GM19193 (cell line): ENCODE measurements around the gene SNUPN.

Source experiments
- POLR2A ChIP-seq: IDR thresholded peaks from 4 replicates; pipeline ENCODE4 v1.6.1; 2011; ENCODE audit not compliant: insufficient read depth, insufficient read length; ENCODE audit errors: extremely low read depth

Gene SNUPN

DNA sequence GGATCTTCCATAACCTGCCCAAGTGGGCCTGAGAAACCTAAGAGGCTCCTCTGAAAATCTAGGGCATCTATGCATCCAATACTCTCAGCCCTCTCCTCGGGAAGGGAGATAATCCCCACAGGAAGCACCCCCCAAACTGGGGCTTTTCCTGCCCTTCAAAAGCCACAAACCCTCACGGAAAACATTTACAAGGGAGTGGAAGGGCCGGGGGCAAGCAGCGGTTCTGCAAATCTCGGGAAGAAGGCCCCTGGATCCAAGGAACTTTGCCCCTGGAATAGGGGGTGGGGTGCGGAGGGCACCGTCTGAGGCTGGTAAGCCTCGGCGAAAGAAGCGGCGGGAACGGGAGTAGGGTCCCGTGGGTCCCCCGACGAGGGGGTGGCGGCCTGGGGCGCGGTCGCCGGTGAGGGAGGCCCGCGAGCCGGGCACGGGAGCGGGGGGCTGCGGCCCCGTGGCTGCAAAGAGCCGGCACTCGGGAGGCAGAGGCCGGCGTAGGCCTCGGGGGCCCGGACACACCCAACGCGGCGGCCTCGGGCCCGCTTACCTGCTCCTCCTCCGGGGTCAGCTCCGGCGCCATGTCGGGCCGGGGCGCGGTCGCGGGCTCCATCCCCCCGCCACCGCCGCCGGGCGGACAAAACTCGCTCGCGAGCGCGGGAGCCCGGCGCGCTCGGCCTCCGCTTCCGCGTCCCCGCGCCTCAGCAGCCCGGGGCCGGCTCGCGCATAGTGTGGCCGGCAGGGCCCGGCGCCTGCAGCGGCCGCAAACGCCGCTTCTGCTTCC lies 47.2 kb downstream of the SNUPN start:
- peak; percentile 7 for TF ChIP-seq POLR2A

DNA sequence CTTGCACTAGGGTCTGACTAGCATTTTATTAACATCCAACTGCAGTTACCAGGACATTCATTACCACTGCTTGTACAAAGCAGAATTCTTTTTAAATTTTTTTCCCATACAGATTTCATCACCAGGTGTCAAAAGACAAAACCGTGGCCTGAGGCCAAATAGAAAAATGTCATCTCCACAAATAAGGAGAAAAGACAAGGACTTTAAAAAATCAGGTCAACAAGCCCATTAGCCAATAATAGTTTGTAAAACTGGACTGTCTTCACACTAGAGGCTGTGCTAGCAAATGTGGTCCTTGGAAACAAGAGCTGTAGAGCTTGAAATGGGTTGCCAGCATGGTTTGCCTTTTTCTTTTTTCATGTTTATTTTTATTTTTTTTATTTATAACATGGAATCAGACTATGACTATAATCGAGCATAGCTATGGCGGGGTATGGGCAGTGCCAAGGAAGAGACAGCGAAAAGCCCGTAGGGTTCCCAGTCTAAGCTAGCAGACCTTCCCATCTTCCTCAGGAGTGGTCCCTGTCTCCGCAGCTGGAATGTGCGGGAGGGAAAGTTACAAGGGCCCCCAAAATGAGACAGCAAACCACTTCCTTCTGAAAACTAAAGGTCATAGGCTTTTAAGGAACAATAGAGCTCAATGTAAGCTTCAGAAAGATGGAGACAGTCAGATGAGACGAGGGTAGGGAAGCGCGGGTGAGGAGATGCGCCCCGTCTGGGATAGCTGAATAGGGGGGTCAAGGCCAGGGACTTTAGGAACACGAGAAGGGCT lies 47.9 kb downstream of the SNUPN start:
- no peak for TF ChIP-seq POLR2A

DNA sequence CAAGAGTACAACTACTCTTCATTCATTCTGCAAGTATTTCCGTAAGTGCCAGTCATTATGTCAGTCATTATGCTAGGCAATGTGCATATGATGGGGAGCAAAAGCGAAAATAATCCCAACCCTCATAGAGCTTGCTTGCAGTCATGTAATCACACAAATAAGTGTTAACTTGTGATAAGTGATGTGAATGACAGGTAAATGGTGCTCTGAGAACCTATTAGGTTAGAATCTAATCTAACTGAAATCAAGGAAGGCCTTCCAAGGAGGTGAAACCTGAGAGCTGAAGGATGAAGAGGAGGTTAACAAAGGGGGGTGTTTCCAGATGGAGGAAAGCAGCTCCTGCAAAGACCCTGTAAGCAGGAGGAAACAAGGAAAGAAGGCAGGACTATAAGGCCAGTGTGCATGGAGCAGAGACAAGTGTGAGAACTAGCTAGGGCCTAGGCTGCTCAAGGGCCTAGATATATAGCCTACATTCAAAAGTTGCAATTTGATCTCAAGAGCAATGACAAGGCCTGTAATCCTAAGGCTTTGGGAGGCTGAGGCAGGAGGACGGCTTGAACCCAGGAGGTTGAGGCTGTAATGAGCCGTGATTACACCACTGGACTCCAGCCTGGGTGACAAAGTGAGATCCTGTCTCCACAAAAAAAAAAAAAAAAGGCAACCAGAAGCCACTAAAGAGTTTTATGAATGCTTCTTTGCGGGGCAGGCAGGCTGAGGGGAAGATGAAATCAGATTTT lies 51.7 kb downstream of the SNUPN start:
- TF ChIP-seq POLR2A, result no peak

DNA sequence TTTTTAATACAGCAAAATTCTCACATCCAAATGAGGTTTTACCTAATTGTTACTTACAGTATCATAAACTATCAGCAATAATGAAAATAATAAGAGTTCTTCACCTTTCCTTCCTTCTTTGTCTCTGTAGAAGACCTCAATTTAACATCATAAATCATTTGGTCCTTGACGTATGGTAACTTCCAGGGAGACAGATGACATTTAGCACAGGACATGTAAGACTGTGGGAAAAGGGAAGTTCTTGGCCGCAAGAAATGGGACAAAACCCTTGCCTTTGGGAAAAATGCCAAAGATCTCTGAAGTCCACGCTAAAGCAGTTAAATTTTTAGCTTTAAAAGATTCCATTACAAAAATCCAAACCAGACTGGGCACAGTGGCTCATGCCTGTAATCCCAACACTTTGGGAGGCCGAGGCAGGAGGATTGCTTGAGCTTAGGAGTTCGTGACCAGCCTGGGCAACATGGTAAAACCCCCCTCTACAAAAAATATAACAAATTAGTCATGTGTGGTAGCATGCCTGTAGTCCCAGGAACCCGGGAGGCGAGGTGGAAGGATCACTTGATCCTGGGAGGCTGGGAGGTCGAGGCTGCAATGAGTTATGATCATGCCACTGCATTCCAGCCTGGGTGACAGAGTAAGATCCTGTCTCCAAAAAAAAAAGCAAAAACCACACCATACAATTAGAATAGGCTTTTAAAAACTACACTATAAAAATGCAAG lies 55.2 kb downstream of the SNUPN start:
- no peak for TF ChIP-seq POLR2A

DNA sequence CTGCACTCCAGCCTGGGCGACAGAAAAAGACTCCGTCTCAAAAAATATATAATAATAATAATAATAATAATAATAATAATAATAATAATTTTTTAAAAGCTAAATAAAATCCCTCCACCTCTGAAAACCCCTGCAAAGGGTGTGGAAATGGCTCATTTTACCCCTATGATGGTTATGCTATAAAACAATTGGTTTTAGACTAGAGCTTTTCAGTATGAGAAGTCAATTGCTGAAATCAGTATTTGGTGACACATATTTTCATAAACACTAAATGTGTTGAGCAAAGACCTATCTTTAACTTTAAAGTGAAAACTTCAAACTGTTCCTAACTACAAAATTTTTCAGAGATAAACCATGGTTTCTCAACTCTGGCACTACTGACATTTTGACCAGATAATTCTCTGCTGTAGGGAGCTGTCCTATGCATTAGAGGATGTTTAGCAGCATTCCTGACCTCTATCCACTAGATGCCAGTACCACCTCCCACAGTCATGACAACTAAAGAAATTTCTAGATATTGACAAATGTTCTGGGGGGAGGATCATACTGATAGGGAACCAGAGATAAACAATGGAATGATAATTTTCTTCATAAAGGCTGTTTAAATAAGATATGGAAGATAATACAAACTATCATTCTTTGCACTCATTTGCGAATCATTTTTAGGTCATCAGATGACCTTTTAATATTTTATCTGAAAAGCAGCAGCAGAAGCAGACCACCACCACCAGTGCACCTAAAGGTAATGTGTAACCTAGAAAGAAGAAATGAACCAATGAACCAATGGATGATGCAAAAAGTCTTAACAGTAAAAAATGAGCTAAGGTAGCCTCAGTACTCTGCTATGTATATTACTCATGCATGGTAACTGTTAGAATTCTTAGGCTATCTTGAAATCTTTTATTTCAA lies 60.2 kb downstream of the SNUPN start:
- TF ChIP-seq POLR2A, result no peak

DNA sequence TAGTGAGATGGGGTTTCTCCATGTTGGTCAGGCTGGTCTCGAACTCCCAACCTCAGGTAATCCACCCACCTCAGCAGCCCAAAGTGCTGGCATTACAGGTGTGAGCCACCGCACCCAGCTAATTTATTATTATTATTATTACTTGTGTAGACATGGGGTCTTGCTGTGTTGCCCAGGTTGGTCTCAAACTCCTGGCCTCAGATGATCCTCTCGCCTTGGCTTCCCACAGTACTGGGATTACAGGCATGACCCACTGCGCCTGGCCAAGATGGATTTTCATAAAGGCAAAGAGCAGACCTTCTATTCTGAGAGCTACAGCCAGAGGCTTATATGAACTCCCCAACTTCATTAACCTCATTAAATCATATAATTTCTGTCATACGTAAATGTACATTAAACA lies 63.6 kb downstream of the SNUPN start:
- no peak for TF ChIP-seq POLR2A

DNA sequence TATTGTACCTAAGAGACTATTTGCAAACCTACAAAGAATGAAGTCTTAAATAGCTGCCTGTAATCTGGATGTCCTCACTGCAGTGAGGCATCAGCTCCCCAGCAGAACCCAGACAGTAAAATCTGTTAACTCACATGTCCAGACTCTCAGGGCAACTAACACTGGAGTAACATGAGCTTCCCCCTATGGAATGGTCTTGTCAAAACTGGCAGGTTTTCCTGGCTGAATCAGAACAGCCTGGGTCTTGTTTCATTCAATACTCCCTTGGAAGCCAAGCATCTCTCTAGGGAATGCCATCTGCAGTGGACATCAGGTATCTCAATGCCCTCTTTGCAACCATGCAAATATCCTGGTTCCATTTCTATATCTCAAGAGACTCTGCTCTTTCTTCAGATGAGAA lies 70.8 kb downstream of the SNUPN start:
- no peak for TF ChIP-seq POLR2A

DNA sequence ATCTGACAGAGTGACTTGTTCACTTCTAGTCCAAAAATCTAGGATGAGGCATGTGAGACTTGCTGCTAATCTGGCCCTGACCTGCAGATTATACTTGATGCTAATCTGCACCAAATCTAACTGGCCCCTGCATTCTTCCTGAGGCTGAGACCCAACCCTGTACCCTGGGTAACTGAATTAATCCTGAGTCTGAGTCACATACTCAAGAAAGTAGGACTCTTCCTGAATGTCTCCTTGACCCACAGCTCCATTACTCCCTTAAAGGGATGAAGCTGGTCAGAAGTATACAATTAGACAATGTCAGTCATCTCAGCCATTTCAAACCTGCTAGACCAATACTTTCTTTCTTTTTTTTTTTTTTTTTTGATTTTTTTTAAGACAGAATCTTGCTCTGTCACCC lies 71.9 kb downstream of the SNUPN start:
- no peak for TF ChIP-seq POLR2A

DNA sequence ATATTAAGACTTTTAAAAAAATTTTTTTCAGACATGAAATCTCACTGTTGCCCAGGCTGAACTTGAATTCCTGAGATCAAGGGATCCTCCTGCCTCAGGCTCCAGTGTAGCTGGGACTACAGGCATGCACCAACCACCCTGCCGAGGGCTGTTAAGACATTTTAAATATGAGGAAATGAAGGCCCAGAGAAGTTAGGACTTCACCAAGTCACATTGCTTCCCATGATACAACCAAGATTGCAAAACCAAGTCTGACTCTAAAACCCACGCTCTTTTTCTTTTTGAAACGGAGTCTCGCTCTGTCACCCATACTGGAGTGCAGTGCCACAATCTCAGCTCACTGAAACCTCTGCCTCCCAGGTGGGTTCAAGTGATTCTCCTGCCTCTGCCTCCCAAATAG lies 74.4 kb downstream of the SNUPN start:
- TF ChIP-seq POLR2A, result no peak
